ENCODE results near the gene FRG2B.
"Not testable (repeated sequence)": the region's sequence is repeated elsewhere in the genome, so short reads cannot be mapped to it uniquely, and the experiment has no call there.

FRG2B gene

GRCh38 chr10:133626695-133627094 is at the start of gene FRG2B:
Gene FRG2B, minus strand, starts transcription at chr10:133626795. Its CDS starts 53 bp downstream, at chr10:133626742.
- not testable (repeated sequence) for DNase-seq (ENCODE audit: low read depth in 2 of 2)

GRCh38 chr10:133667446-133667845 is 40.9 kb upstream of the FRG2B start:
- not testable (repeated sequence) for DNase-seq (ENCODE audit: low read depth in 2 of 2)

DNA sequence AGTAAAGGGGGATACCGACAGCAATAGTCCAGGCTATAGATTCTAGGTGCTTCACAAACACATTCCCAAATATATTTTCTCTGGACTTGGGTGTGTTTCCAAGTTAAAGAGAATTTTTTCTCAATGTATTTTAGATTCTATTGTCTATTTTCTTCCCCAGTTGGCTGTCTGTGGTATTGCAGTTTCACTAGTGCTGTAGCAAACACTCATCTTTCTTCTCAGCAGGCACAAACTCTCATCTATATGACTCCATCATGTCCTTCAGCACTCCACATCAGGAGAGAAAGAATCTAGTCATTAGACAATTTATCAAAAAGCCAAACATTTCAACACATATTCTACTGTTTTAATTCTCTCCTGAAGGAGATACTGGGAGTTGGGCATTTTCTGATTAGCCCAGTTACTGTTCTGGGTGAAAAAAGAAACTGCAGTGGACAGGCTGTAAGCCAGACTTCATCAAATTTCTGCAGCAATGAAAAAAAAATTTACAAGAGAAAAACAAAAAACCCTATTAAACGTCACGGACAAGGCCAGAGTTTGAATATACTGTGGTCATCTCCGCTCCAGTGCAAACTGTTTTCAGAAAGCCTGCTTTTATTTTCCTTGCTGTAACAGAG is 37.1 kb upstream of the FRG2B start:
- DNase-seq (ENCODE audit: low read depth in 2 of 2) = not testable (repeated sequence)

GRCh38 chr10:133661122-133661521 is 34.5 kb upstream of the FRG2B start:
- not testable (repeated sequence) for DNase-seq (ENCODE audit: low read depth in 2 of 2)

DNA sequence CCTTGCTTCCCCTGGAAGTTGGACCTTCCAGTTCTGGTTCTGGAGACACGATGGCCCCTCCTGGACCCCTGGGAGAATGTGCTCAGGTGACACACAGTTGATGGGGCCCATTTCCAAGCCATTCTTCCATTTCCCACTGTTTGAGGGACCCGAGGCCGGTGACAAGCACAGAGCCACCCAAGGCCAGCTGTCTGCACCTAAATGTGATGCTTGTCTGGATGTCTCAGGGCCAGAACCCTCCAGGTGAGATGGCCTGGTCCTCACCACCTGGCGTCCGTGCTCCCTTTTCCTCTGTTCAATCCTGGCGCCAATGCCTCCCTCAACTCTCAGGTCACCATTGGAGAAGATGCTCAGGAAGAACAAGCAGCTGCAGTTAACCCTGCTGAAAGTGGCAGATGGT is 33.9 kb upstream of the FRG2B start:
- not testable (repeated sequence) for DNase-seq (ENCODE audit: low read depth in 2 of 2)

DNA sequence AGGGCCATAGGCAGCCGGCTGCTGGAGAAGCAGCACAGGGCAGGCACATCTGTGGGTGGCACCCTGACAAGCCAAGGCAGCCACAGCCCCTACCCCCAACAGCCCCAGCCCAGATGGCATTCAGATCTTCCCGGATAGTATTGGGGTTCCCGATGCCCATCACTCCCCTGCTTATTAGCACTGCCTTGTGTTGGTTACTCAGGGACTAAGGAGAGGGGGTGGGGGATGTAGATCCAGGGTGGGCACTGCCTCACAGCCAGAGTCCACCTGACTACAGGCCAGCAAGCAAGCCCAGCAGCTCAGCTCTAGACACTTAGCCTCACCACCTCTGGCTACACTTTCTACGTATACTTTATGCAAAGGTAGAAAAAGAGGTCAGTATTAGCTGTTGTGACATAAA is 30.7 kb upstream of the FRG2B start:
- not testable (repeated sequence) for DNase-seq (ENCODE audit: low read depth in 2 of 2)

DNA sequence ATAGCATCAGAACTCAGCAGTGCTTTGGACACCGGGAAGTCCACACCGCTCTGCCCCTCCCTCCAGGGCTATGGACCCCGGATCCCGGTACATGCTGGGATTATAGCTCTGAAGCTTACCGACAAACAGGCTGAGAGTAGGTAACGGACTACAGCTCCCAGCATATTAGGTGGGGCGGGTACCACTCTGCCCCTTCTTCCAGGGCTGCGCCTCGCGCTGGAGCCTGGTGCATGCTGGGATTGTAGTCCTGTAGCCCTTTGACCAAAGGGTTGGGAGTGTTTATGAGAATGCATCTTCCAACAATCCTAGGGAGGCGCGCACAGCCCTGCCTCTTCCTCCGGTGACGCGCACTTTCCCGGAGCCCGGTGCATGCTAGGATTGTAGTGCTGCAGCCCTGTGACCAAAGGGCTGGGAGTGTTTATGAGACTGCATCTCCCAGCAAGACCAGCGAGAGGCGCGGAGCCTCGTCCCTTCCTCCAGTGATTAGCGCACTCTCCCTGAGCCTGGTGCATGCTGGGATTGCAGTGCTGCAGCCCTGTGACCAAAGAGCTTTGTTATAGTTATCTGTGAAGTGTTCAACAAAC is 22.4 kb upstream of the FRG2B start:
- DNase-seq (ENCODE audit: low read depth in 2 of 2) = not testable (repeated sequence)

- not testable (repeated sequence) for DNase-seq (ENCODE audit: low read depth in 2 of 2)
Measured at GRCh38 chr10:133647075-133647748, 20.6 kb upstream of the FRG2B start.

GRCh38 chr10:133637846-133638235 is 11.2 kb upstream of the FRG2B start:
- DNase-seq (ENCODE audit: low read depth in 2 of 2) = not testable (repeated sequence)

DNA sequence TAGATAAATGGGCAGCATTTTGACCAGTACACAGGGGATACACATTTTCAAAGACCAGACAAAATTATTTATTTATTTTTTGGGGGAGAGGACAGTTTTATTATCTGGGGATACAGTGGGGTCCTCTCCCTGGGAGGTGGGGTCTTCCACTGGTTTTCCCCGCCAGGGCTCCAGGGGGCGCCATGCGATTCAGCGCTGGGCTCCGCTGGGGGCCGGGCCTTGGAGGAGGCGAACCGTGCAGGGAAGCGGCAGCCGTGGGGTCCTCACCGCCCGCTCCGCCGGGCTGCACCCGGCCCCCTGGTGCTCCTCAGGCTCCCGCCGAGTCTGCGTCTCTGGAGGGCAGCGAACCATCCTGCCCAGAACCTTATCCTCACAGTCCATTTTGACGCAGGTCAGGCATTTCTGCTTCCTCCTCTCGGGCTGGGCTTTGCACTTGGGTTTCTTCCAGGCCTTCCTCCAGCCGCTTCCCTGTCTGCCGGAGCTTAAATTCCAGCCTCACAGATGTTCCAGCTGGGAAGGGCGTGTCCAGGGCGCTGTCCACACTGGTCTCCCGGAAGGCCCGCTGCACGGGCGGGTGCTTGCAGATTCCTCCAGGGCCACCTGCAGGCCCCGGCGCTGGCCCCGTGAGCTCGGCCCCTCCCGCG is 10.7 kb upstream of the FRG2B start:
- DNase-seq (ENCODE audit: low read depth in 2 of 2) = not testable (repeated sequence)

DNA sequence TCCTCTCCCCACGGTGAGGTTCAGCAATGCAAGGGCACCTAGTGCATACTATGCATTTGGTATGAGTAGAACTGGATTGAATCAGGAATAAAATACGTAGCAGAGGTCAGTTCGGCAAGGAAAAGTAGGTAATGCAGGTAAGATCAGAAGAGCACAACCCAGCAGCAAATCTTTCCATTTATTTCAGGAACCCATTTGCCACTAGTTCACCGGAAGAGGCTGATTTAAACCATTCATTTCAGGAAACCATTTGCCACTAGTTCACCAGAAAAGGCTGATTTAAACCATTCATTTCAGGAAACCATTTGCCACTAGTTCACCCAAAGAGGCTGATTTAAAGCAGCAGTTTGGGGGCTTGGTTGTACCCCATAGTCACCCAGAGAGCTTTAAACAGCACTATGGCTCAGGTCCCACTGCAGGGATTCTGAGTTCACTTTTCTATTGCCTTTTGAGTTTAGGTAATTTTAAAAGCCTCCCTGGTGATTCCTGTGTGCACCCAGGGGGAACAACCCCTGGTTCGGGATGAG is 4.2 kb upstream of the FRG2B start:
- not testable (repeated sequence) for DNase-seq (ENCODE audit: low read depth in 2 of 2)

- not testable (repeated sequence) for DNase-seq (ENCODE audit: low read depth in 2 of 2)
Measured at GRCh38 chr10:133622544-133622943, 4.1 kb downstream of the FRG2B start.

- DNase-seq (ENCODE audit: low read depth in 2 of 2) = no peak
Measured at GRCh38 chr10:133618851-133619250, 7.7 kb downstream of the FRG2B start.

DNA sequence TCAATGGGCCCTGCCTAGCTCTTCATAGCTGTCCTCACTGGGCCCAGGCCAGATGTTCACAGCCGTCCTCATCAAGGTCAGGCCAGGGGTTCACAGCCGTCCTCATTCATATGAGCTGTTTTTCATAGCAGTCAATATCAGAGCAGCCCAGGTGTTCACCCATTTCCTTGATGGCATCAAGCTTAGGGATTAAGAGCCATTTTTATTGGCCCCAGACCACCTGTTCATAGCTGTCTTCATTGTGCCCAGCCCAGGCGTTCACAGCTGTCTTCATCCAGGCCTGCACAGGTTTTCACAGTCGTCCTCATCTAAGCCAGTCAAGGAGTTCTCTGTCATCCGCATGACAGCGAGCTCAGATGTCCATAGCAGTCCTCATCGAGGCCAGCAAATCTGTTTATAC is 9.4 kb downstream of the FRG2B start:
- no peak for DNase-seq (ENCODE audit: low read depth in 2 of 2)

DNA sequence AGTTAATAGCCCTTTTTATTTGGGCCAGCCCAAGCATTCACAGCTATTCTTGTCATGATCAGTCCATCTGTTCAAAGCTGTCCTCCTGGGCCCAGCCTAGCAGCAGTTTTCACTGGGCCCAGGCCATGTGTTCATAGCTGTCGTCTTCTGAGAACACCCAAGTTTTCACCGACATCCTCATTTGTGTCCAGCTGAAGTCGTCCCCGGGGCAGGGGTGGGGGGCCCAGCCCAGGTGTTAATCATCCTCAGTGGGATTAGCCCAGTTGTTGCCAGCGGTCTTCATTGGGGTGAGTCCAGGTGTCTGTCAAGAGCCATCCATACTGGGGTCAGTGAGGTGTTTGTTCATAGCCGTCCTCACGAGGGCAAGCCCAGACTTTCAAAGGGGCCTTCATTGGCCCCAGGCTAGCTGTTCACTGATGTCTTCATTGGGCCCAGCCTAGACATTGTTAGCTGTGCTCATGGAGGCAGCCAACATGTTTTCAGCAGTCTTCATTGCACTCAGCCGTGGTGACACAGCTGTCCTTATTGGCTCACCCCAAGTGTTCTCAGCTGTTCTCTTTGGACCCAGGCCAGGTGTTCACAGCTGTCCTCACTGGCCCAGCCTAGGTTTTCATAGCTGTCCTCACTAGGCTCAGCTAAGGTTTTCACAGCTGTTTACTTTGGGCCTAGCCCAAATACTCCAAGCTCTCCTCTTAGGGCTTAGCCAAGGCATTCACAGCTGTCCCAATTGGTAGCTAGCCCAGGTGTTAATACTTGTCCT is 10.0 kb downstream of the FRG2B start:
- DNase-seq (ENCODE audit: low read depth in 2 of 2) = no peak

DNA sequence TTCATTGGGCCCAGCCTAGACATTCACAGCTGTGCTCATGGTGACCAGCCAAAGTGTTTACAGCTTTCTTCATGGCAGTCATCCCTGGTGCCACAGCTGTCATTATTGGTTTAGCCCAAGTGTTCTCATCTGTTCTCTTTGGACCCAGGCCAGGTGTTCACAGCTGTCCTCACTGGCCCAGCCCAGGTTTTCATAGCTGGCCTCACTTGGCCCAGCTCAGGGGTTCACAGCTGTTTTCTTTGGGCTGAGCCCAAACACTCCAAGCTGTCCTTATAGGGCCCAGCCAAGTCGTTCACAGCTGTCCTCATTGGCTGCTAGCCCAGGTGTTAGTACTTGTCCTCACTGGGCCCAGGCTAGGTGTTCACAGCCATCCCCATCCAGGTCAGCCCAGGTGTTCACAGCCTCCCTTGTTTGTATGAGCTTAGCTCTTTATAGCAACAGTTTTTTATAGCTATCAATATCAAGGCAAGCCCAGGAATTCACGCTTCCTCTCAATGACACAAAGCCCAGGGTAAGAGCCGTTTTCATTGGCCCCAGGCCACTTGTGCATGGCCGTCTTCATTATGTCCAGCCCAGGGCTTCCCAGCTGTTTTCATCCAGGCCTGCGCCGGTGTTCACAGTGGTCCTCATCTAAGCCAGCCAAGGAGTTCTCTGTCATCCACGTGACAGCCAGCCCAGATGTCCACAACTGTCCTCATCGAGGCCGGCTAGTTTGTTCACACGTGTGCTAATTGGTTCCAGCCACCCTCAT is 11.6 kb downstream of the FRG2B start:
- no peak for DNase-seq (ENCODE audit: low read depth in 2 of 2)

- DNase-seq (ENCODE audit: low read depth in 2 of 2) = no peak
Measured at GRCh38 chr10:133613699-133614098, 12.9 kb downstream of the FRG2B start.

DNA sequence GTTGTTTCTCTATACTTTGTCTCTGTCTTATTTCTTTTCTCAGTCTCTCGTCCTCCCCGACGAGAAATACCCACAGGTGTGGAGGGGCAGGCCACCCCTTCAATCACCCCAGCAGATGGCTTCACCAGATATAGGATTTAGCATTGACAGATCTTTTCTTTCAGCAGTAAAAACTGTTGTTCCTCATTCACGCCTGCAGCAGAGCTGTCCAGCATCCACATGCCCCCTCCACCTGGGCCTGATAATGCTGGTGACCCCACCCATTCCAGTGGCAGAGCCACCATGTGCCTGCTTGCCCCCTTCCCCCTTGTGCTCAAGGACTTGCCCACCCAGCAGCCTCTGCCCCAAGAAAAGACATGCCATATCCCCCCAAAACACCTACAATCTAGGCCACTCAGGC is 15.5 kb downstream of the FRG2B start:
- no peak for DNase-seq (ENCODE audit: low read depth in 2 of 2)

GRCh38 chr10:133608855-133609254 is 17.7 kb downstream of the FRG2B start:
- no peak for DNase-seq (ENCODE audit: low read depth in 2 of 2)

DNA sequence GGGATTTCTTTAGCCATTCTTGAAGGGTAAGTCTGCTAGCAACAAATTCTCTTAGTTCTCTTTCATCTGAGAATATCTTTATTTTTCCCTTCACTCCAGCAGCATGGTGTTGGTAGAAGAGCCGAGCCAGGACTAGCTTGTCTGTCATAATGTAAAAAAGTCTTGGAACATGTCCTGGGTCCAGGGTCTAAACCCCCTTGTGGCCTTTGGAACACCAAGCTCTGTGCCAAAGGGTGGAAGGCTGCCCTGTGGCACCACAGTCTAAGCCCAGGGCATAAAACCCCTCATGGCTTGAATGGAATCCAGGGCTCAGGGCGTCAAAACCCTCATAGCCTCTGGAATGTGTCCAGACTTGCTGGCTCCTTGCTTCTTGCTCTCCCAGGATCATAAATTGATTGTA is 23.2 kb downstream of the FRG2B start:
- DNase-seq (ENCODE audit: low read depth in 2 of 2) = not testable (repeated sequence)

DNA sequence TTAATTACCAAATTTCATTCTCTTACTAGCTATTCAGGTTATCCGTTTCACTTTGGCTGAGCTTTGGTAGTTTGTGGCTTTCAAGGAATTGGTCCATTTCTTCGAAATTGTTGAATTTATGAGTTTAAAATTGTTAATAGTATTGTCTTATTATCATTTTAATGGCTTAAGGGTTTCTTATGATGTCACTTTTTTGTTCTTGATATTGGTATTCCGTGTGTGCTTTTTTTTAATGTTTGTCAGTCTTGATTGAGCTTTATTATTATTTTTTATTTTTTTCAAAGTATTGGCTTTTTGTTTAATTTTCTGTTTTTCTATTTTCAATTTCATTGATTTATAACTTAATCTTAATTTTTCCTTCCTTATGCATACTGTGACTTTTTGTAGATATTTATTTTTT is 25.9 kb downstream of the FRG2B start:
- no peak for DNase-seq (ENCODE audit: low read depth in 2 of 2)
